ENCODE measurements around the gene GUCY1A1.
A peak's percentile ranks its signal among the peaks of the same experiment; 100 is the strongest.

The GUCY1A1 gene

DNA sequence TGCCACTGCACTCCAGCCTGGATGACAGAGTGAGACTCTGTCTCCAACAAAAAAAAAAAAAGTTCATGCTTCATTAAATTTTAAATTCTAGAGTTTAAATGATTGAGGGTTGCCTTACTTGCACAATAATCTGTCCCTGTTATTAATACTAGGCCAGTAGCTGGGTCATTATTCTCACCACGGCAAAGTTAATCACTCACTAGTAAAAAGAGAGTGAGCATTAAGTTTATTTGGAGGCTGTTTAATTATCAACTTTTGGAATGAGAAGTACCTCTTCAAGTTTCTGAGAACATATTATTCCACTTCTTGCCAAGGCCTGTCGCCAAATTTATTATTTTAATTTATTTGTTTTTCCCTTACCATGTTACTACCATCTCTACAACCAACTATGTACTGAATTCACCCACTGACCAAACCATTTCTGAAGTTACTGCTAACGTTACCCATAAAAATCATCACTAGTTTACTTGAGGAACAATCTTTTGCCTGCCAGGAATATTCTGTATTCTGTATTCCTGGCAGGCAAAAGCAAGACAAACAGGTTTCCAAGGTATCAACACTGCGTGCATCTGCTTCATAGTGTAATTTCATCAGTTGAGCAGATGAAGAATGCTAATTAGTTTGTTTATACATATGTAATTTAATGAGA lies 26.5 kb downstream of the GUCY1A1 start:
- no peak for DNase-seq

DNA sequence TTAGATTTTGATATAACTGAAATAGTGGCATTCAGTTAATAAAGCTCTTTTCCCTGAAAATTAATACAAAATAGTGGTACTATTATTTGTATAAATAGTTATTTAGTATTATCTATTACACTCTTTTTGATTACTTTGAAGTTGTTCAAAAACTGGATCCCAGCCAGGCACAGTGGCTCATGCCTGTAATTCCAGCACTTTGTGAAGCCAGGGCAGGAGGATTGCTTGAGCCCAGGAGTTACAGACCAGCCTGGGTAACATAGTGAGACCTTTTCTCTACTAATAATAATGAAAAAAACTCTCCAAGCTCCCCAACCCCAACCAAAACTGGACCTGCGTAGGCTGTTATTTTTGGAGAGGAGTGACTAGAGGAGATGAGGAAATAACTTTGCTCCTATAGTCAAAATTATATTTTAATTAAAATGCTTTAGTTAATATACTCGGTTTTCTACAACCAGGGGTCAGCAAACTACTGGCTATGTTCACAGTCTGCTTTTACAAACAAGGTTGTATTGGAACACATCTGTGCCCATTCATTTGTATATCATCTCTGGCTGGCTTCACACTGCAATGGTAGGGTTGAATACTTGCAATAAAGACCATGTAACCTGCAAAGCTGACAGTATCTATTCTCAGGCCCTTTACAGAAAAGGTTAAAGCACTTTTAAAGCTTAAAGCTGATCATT lies 27.6 kb downstream of the GUCY1A1 start:
- DNase-seq, result no peak

DNA sequence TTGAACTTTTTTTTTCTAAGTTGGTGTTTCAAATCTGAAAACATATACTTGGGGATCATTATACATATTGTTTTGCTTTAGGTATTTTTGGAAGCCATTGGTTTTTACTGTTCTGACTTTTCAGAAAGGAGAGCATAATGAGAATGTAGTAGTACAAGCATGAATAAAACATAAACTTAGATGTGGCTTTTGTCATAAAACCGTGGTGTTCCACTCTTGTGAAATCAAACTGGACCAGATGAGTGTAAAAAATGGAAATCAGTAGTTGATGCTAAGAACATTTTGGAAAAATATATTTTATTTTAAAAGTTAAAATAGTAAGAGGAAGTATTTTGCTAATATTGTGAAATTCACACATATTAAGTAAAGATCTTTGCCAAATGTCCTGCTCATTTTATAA lies 29.6 kb downstream of the GUCY1A1 start:
- no peak for DNase-seq

DNA sequence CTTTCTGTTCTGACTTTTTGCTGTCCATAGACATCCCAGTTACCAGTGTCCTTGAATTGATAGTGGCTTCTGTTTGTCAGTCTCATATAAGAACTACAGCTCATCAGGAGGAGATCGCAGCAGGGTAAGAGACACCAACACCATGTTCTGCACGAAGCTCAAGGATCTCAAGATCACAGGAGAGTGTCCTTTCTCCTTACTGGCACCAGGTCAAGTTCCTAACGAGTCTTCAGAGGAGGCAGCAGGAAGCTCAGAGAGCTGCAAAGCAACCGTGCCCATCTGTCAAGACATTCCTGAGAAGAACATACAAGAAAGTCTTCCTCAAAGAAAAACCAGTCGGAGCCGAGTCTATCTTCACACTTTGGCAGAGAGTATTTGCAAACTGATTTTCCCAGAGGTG lies 30.1 kb downstream of the GUCY1A1 start:
- DNase-seq, result no peak

DNA sequence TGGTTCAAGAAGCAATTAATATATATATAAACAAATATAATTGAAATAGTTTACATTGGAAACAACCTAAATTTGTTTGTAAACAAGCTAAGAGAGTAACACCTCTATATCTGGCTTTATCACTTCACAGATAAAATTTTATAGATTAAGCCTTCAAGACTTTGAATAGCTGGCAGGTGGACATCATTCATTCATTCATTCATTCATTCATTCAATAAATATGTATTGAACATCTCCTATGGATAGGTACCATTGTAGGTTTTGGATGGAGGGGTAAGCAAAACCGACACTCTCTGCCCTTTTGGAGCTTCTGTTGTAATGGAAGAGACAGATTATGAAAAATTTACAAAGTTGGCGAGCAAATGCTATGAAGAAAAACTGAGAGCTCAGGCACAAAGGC lies 35.2 kb downstream of the GUCY1A1 start:
- DNase-seq, result no peak

DNA sequence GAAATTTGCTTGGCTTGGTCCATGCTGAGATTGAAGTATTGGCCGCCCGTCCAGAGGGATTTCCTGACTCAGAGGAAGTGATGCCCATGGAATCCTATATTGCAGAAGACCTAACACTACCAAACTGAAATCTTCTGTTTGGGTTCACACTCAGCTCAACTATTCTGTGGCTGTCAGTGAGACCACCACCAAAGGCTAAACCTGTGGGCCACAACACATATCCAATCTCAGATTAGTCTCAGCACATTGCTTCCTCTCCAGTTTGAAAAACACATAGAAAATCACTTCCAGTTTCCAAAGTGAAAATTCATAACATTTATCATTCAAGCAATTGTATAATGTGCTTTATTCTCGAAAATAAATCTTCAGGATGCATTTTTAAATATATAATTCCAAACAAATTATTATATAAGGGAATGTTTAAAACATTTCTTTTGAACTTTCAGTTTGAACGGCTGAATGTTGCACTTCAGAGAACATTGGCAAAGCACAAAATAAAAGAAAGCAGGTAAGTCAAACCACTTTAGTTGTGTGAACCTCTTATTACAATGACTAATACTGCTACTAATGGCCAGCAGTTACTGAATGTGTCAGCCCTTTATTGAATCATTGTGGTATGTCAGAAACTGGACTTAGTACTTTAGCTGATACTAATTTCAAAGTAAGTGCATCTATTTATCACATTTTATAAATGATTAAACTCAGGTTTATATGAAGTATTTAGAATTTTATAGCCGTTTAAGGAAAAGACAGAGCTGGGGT lies 37.0 kb downstream of the GUCY1A1 start:
- DNase-seq, result no peak

DNA sequence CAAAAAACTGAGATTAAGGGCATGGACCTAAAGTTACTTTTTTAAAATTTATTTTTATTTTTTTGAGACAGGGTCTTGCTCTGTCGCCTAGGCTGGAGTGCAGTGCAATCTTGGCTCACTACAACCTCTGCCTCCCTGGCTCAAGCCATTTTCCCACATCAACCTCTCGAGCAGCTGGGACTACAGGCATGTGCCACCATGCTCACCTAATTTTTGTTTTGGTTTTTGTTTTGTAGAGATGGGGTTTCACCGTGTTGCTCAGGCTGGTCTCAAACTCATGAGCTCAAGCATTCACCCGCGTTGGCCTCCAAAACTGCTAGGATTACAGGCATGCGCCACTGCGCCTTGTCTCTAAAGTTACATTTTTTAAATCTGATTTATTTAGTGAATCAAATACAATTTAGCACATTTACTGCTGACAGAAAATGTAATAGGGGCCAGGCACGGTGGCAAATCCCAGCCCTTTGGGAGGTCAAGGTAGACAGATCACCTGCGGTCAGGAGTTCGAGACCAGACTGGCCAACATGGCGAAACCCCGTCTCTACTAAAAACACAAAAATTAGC lies 38.3 kb downstream of the GUCY1A1 start:
- no peak for DNase-seq

DNA sequence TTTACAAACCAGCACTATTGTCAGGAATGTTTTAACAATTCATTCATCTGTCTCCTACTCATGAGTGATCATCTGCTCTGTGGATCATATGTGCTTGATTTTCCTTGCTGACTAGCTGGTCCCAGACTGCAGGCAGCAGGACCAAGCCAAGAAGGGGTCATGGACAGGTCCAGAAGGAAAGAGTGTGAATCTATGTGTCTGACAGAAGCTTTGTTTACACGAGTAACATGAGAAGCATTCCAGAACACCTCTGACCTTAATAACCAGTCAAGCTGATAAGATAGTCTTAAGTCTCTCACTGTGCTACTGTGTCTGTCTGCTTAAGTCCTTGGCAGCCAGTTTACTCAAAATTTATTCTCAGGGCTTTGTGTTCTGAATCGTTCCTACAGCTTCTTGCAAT lies 39.0 kb downstream of the GUCY1A1 start:
- DNase-seq, result no peak

DNA sequence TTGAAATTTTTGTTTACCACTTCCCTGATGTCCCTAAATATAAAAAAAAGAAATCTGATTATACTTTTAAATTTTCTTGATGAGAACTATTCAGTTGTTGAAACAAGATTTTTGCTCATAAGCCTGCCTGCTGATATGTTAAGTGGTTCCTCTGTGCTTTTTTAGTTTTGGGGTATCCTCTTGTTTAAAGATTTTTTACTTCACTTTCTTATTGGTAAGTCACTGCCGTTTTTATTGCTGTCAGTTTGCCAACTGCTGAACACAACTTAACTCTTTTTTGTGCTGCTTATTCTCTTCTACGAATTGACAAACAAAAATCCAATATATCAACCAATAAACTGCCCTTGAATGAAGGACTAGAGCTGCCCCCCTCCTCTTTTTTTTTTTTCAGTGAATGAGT lies 39.5 kb downstream of the GUCY1A1 start:
- DNase-seq, result no peak

DNA sequence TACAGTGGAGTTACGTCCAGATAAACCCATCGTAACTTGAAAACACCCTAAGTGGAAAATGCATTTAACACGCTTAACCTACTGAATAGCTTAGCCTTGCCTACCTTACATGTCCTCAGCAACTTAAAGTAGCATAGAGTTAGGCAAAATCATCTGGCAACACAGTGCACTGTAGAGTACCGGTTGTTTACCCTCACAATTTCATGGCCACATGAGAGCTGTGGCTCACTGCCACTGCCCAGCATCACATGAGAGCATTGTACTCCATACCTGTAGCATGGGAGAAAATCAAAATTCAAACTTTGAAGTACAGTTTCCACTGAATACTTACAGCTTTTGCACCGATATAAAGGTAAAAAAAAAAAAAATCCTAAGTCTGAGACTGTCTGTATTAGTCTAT lies 40.6 kb downstream of the GUCY1A1 start:
- DNase-seq, result no peak

DNA sequence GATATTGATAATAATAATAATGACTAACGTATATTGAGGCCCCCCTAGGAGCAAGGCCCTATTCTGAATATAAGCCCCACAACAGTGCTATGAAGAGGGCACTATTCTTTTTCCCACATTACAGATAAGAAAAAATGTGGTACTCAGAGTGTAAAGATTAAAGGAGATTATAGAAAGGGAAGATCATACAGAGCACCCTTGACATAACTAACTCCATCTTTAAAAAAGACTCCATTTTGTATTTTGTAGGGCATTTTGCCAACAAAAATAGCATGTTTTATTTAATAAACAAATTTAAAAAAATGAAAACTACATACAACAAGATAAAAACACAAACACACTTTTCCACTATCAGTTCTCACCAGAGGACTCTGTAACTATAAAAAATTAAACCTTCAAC lies 42.1 kb downstream of the GUCY1A1 start:
- DNase-seq, result no peak

DNA sequence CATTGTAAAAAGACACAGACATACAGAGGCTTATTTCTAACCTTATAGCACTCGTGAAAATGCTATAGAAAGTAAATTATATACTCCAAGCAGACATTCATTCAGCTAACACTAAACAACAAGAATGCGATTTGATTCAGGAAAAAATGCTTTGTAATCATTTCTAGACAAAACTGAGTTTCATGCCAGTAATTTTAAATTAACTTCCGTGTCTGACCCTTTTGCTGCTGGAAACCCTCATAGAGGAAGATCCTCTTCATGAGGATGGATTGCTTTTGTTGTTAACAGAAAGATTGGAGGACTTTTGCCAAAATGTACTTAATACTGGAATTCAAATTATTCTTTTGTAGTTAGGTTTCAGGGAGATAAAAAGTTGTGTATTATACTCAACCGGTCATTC lies 43.3 kb downstream of the GUCY1A1 start:
- DNase-seq, result no peak

DNA sequence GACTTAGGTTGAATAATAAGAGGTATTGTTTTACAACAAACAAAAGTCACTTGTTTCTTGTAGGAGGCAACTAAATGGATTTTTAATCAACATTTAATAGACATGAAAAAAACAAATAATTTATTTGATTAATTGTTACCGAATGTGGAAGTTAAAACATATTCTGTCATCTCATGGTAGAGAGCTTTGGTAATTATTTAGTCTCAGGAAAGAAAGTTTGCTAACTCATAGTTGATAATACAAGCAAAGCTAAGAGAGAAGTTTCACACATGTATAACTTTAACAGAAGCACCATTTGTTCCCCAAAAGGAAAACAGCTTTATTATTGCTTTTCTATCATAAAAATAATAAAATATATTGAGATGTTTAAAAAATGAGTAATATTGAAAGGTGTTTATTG lies 44.9 kb downstream of the GUCY1A1 start:
- no peak for DNase-seq

DNA sequence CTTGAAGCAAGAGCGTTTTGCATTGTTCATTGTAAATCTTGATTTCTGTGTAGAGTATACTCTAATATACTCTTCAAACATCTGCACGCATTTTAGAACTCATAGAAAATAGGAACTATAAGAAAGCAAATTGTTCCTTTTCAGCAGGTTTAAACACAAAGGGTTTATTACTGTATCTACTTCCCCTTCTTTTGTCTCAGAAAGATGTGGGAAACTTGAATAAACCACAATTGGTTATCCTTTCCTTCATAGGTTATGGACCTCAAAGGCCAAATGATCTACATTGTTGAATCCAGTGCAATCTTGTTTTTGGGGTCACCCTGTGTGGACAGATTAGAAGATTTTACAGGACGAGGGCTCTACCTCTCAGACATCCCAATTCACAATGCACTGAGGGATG lies 46.2 kb downstream of the GUCY1A1 start:
- no peak for DNase-seq

DNA sequence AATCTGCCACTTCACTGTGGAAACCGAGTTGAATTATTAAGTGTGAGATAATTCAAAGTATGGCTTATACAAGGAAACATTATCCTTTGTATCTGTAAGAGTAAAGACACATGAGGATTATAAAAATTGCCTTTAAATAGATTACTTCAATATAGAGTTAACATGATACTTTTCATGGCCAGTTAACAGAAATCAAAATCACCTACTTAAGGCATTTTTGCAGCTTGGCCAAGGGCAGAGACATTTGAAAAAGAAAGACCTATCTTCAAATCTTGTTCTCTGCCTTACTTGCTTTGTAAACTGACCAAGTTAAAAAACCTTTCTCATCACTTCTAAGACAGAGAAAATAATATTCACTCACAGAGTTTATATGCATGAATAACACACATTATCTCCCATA lies 47.3 kb downstream of the GUCY1A1 start:
- DNase-seq, result no peak

DNA sequence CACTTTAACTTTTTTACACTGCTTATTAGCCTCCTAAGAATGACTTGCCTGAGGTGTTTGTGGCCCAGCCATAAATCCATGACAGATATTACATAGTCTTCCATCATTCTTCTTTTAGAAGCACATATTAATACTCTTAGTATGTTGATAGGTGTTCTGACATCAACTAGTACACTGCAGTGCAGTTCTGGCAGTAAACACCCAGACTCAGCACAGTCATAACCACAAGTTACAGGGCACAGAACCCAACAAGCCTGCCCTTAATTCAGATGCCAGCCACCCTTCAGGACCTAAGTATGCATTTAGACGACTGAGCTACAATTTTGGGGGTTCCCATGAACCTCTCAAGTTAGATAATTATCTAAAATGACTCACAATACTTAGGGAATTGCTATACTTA lies 55.7 kb downstream of the GUCY1A1 start:
- no peak for DNase-seq

DNA sequence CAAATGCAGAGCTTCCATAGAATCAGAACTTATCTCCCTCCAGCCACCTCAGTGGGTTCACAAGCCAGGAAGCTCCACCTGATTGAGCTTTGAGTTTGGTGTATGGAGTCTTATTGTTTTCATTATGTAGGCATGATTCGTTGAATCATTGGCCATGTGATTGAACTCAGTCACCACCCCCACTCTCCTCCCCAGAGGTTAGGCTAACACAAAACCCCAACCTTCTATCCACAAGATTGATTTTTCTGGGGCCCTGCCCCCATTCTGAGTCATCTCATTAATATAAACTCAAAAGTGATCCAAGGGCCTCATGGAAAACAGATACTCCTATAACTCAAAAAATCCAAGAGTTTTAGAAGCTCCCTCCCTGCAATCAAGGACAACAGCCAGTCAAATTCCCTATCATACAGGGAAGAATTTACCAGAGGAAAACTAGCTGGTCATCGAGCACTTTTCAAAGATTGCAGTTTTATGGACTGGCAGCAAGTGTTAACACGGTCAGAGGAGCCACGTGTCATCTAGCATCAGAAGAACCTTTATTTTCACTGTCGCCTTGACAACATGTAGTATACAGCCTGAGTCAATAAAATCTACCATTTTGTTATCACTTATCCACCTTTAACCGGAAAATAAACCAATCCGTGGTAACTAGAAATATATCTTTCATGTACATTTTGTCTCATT lies 56.3 kb downstream of the GUCY1A1 start:
- DNase-seq, result no peak

DNA sequence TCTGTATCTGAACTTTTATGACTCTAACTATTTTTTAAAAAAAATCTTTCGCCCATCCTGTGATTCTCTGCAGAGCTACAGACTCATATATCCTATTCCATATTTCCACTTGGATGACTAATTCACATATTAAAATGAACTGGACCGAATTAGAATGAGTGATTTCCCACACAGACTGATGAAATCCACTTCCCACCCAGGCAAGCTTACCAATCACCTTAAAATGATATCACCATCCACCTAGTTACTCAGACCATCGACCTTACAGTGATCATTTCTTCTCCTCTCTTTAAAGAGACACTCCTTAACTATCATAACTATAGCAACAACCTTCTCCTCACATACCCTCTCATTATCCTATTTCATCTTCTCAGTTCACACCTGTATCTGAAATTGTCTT lies 58.1 kb downstream of the GUCY1A1 start:
- no peak for DNase-seq

DNA sequence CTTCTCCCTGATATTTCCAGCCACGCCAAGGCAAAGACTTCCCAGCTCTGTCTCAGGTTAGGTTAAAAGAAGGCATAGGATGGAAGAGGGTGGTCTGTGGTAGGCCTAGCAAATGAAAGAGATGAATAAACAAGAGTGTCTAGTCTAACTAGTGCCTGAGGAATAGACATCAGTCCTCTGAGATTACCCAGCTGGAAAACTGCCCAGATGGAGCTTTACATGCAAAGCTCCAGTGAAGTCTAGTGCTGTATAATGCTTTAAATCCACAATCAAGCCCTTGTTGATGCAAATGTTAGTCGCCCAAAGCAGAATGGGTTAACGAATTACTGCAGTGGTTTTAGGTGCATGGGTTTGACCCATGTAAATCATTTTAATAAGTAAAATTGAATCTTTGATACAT lies 67.4 kb downstream of the GUCY1A1 start:
- DNase-seq, result peak; percentile 6 to 14

DNA sequence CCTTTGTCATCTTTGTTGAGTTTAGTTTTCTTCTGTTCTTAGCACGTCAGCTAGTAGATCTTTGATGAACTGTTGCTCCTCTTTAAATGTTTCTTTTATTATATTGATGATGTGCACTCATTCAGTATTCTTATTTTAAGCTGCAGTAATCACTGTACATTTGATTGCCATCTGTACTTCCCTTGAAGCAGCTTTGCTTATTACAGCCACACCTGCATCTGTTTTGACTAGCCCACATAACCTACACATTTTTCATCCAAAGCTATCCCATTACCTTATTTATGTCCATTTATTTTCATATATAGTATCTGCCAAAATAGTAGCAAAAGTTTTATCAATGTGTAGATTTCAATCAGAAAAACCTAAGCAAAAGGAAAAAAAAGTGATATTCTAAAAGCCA lies 68.3 kb downstream of the GUCY1A1 start:
- no peak for DNase-seq

DNA sequence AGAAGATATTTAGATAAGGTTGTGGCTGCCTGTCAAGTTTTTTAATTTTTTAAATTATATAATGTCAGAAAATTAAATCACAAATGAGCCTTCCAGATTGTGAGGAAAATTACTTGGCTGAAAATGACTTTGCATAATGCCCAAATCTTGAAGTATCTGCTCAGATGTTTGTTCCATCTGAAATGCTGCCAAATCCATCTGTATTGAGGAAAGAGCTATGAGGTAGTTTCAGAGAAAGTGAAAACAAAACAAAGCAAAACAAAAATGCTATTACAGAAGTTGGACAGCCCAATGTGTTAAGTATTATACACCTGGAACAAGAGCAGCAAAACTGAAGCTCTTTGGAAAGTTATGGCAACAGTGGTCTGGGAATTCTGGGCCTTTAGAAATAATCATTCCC lies 68.8 kb downstream of the GUCY1A1 start:
- no peak for DNase-seq

DNA sequence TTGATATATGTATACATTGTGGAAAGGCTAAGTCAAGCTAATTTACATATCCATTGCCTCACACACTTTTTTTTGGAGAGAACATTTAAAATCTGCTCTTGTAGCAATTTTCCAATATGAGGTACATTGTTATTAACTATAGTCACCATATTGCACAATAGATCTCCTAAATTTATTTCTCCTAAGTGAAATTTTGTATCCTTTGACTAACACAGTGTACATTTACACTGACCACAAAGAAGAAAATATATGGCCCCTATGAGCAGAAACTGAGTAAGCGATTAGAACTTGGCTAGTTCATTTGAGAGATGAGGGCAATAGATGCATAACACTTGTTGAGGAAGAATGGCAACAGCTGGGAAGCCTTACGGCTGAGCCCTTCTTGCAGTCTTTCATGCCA lies 71.9 kb downstream of the GUCY1A1 start:
- no peak for DNase-seq

DNA sequence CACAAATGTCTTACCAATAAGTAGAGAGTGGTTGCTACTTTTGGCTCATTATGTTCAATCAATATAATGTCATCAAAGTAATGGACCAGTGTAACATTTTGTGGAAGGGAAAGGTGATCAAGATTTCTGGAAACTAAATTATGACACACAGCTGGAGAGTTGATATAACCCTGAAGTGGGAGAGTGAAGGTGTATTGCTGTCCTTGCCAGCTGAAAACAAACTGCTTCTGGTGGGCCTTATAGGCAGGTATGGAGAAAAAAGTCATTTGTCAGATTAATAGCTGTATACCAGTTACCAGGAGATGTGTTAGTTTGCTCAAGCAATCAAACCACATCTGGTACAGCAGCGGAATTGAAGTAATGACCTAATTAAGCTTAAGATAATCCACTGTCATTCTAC lies 74.9 kb downstream of the GUCY1A1 start:
- no peak for DNase-seq
